Activated CD8-positive, alpha-beta T cell treated with anti-CD3 and anti-CD28 coated beads, Interleukin-2, amount 10 ng/mL, durations not matched to agents 7 days and 5 days (primary cell): Measurements from ENCODE around the gene DYSF. TPM values are rescaled to one million over a fixed set of nuclear protein-coding genes. Genes with fewer than 3 reads are reported as not detected.

ENCODE experiments used
- ATAC-seq: fragments of 150-1000 bp; cut with Tn5 transposase; one replicate; pipeline ENCODE4 v1.10.0; 2021; ENCODE audit warnings: moderate library complexity
- CTCF ChIA-PET: fragments of 350-600 bp; sonication (Branson Sonifier 250); formaldehyde crosslinking; loops from one replicate; lab custom pipeline; 2021; ENCODE audit warnings: antibody characterized with exemption; lab: Charles Lee
- POLR2A ChIA-PET: fragments of 350-600 bp; sonication (Branson Sonifier 250); formaldehyde crosslinking; loops from one replicate; lab custom pipeline; 2021; ENCODE audit warnings: antibody characterized with exemption; lab: Charles Lee
- DNase-seq: peaks from one replicate; pipeline ENCODE4 v3.0.0-alpha.2; 2020
- H3K27ac Mint-ChIP-seq: one replicate; pipeline ENCODE4 v1.8.0; 2021; ENCODE audit warnings: mild to moderate bottlenecking, mixed read lengths
- H3K27me3 Mint-ChIP-seq: one replicate; pipeline ENCODE4 v1.8.0; 2021; ENCODE audit warnings: low read depth, mixed read lengths
- H3K36me3 Mint-ChIP-seq: one replicate; pipeline ENCODE4 v1.8.0; 2021; ENCODE audit warnings: low read depth, mixed read lengths
- H3K4me1 Mint-ChIP-seq: one replicate; pipeline ENCODE4 v1.8.0; 2021; ENCODE audit warnings: low read depth, mixed read lengths
- H3K4me3 Mint-ChIP-seq: one replicate; pipeline ENCODE4 v1.8.0; 2021; ENCODE audit warnings: mild to moderate bottlenecking, mixed read lengths
- H3K9me3 Mint-ChIP-seq: one replicate; pipeline ENCODE4 v1.8.0; 2022; ENCODE audit warnings: mixed read lengths; ENCODE audit not compliant: insufficient read depth
- total RNA-seq, 2 experiments: library from RNA; stranded (reverse); gene quantifications; one replicate each; pipeline ENCODE4 v1.2.3, GENCODE V29; 2021

Gene DYSF
- total RNA-seq, 2 experiments from 2014 or later = 3.4 to 4.7 TPM

GRCh38 chr2:71672826-71673795, 219.8 kb downstream of the DYSF start:
- POLR2A ChIA-PET = no interaction called here
- CTCF ChIA-PET = no interaction called here

GRCh38 chr2:71674158-71674851, 220.9 kb downstream of the DYSF start:
- CTCF ChIA-PET = no interaction called here
- H3K4me1 Mint-ChIP-seq = no peaks in the 10 kb centered on the region
- no peak overlapping the region for H3K27ac Mint-ChIP-seq
- H3K9me3 Mint-ChIP-seq = no peaks in the 10 kb centered on the region
- POLR2A ChIA-PET = no interaction called here
- DNase-seq (no peak), ATAC-seq (no peak)
- peaks cover 2% of the 10 kb centered on the region for H3K27me3 Mint-ChIP-seq
- no peak overlapping the region for H3K4me3 Mint-ChIP-seq
- no peaks in the 10 kb centered on the region for H3K36me3 Mint-ChIP-seq

More at GRCh38 chr2:71672826-71673795, 219.8 kb downstream of the DYSF start:
- Mint-ChIP-seq H3K4me3 (no peak overlapping the region), H3K27ac (no peak overlapping the region), H3K9me3 (no peaks in the 10 kb centered on the region), H3K4me1 (no peaks in the 10 kb centered on the region), H3K36me3 (no peaks in the 10 kb centered on the region), H3K27me3 (peaks cover 2% of the 10 kb centered on the region)
- no peak for DNase-seq
- no peak for ATAC-seq

GRCh38 chr2:71675296-71675695, 221.9 kb downstream of the DYSF start:
- DNase-seq = no peak
- Mint-ChIP-seq H3K4me1 (no peaks in the 10 kb centered on the region), H3K36me3 (no peaks in the 10 kb centered on the region), H3K4me3 (no peak overlapping the region), H3K9me3 (no peaks in the 10 kb centered on the region), H3K27ac (no peak overlapping the region), H3K27me3 (peaks cover 2% of the 10 kb centered on the region)
- POLR2A ChIA-PET = no interaction called here
- CTCF ChIA-PET = no interaction called here
- ATAC-seq = no peak

- DNase-seq = no peak
- no peak overlapping the region for H3K27ac Mint-ChIP-seq
- ATAC-seq = no peak
- ChIA-PET POLR2A (no interaction called here), CTCF (no interaction called here)
- no peaks in the 10 kb centered on the region for H3K4me1 Mint-ChIP-seq
- no peak overlapping the region for H3K4me3 Mint-ChIP-seq
- no peaks in the 10 kb centered on the region for H3K9me3 Mint-ChIP-seq
- H3K27me3 Mint-ChIP-seq = peaks cover 2% of the 10 kb centered on the region
- H3K36me3 Mint-ChIP-seq = no peaks in the 10 kb centered on the region
Observed at GRCh38 chr2:71678874-71679273, 225.5 kb downstream of the DYSF start.

GRCh38 chr2:71679491-71679890, 226.1 kb downstream of the DYSF start:
- no peak overlapping the region for H3K4me3 Mint-ChIP-seq
- no peak overlapping the region for H3K27ac Mint-ChIP-seq
- no peaks in the 10 kb centered on the region for H3K36me3 Mint-ChIP-seq
- no peak for ATAC-seq
- H3K4me1 Mint-ChIP-seq = no peaks in the 10 kb centered on the region
- CTCF ChIA-PET = no interaction called here
- DNase-seq = no peak
- peaks cover 2% of the 10 kb centered on the region for H3K27me3 Mint-ChIP-seq
- no peaks in the 10 kb centered on the region for H3K9me3 Mint-ChIP-seq
- POLR2A ChIA-PET = no interaction called here

GRCh38 chr2:71680925-71681324, 227.6 kb downstream of the DYSF start:
- Mint-ChIP-seq H3K9me3 (no peaks in the 10 kb centered on the region), H3K4me1 (no peaks in the 10 kb centered on the region), H3K4me3 (no peak overlapping the region), H3K27ac (no peak overlapping the region), H3K27me3 (peaks cover 2% of the 10 kb centered on the region), H3K36me3 (no peaks in the 10 kb centered on the region)
- ChIA-PET CTCF (no interaction called here), POLR2A (interaction anchor here (0.7 kb wide), 1 partner anchor 9 kb away, joined by 3 read pairs; no protein-coding TSS in a partner anchor)
- DNase-seq (no peak), ATAC-seq (no peak)

GRCh38 chr2:71681626-71682025, 228.3 kb downstream of the DYSF start:
- Mint-ChIP-seq H3K27me3 (peaks cover 2% of the 10 kb centered on the region), H3K4me3 (no peak overlapping the region), H3K9me3 (no peaks in the 10 kb centered on the region), H3K27ac (no peak overlapping the region), H3K36me3 (no peaks in the 10 kb centered on the region), H3K4me1 (no peaks in the 10 kb centered on the region)
- POLR2A ChIA-PET = no interaction called here
- CTCF ChIA-PET = no interaction called here
- ATAC-seq (no peak), DNase-seq (no peak)

- H3K4me3 Mint-ChIP-seq = no peak overlapping the region
- ATAC-seq (no peak), DNase-seq (no peak)
- H3K27me3 Mint-ChIP-seq = no peaks in the 10 kb centered on the region
- no peaks in the 10 kb centered on the region for H3K4me1 Mint-ChIP-seq
- H3K36me3 Mint-ChIP-seq = no peaks in the 10 kb centered on the region
- no peaks in the 10 kb centered on the region for H3K9me3 Mint-ChIP-seq
- ChIA-PET CTCF (no interaction called here), POLR2A (no interaction called here)
- H3K27ac Mint-ChIP-seq = no peak overlapping the region
Observed at GRCh38 chr2:71682341-71682740, 229.0 kb downstream of the DYSF start.

GRCh38 chr2:71683070-71683469, 229.7 kb downstream of the DYSF start:
- CTCF ChIA-PET = no interaction called here
- Mint-ChIP-seq H3K27ac (no peak overlapping the region), H3K9me3 (no peaks in the 10 kb centered on the region), H3K4me3 (no peak overlapping the region), H3K36me3 (no peaks in the 10 kb centered on the region), H3K27me3 (no peaks in the 10 kb centered on the region), H3K4me1 (no peaks in the 10 kb centered on the region)
- no peak for DNase-seq
- ATAC-seq = no peak
- POLR2A ChIA-PET = no interaction called here

- no peak for ATAC-seq
- POLR2A ChIA-PET = no interaction called here
- no peaks in the 10 kb centered on the region for H3K36me3 Mint-ChIP-seq
- H3K4me3 Mint-ChIP-seq = no peak overlapping the region
- H3K9me3 Mint-ChIP-seq = no peaks in the 10 kb centered on the region
- CTCF ChIA-PET = no interaction called here
- no peak overlapping the region for H3K27ac Mint-ChIP-seq
- H3K4me1 Mint-ChIP-seq = no peaks in the 10 kb centered on the region
- no peak for DNase-seq
- no peaks in the 10 kb centered on the region for H3K27me3 Mint-ChIP-seq
Observed at GRCh38 chr2:71683666-71684065, 230.3 kb downstream of the DYSF start.

- Mint-ChIP-seq H3K27me3 (no peaks in the 10 kb centered on the region), H3K4me3 (no peak overlapping the region), H3K27ac (no peak overlapping the region), H3K4me1 (no peaks in the 10 kb centered on the region), H3K36me3 (no peaks in the 10 kb centered on the region), H3K9me3 (no peaks in the 10 kb centered on the region)
- ATAC-seq (no peak), DNase-seq (no peak)
- CTCF ChIA-PET = no interaction called here
- POLR2A ChIA-PET = no interaction called here
Observed at GRCh38 chr2:71684226-71685072, 231.1 kb downstream of the DYSF start.
